LHCN-M2 (cell line): ENCODE measurements around the gene GXYLT2. TPM values are rescaled to one million over a fixed set of nuclear protein-coding genes. Genes with fewer than 3 reads are reported as not detected.

Source experiments
- DNase-seq: peaks from one replicate; pipeline ENCODE4 v3.0.0-alpha.2; 2012; ENCODE audit warnings: low read depth
- total RNA-seq: library from RNA; depleted of rRNA; stranded (reverse); fragments of >200 nt; gene quantifications from 2 replicates; pipeline ENCODE4 v1.2.3, GENCODE V29; 2014

The GXYLT2 gene
- total RNA-seq, 1 experiment from 2014 or later, result 8.3 TPM

- DNase-seq, result no peak
These were observed 44.6 kb downstream of the GXYLT2 start for GRCh38 chr3:72932416-72932815.

GRCh38 chr3:72938471-72939265 lies 50.8 kb downstream of the GXYLT2 start:
- peak; percentile 87 for DNase-seq

- DNase-seq, result no peak
These were observed 53.4 kb downstream of the GXYLT2 start for GRCh38 chr3:72941245-72941644.

GRCh38 chr3:72942427-72942826 lies 54.6 kb downstream of the GXYLT2 start:
- DNase-seq, result no peak

- no peak for DNase-seq
These were observed 56.9 kb downstream of the GXYLT2 start for GRCh38 chr3:72944696-72945095.

GRCh38 chr3:72947715-72948490 lies 60.1 kb downstream of the GXYLT2 start:
- no peak for DNase-seq

GRCh38 chr3:72949016-72949415 lies 61.2 kb downstream of the GXYLT2 start:
- DNase-seq, result no peak

GRCh38 chr3:72950372-72950771 lies 62.5 kb downstream of the GXYLT2 start:
- DNase-seq, result no peak

- DNase-seq, result no peak
These were observed 63.0 kb downstream of the GXYLT2 start for GRCh38 chr3:72950801-72951200.

- DNase-seq, result no peak
These were observed 63.4 kb downstream of the GXYLT2 start for GRCh38 chr3:72951259-72951722.

GRCh38 chr3:72953325-72953956 lies 65.6 kb downstream of the GXYLT2 start:
- peak; percentile 20 for DNase-seq

- no peak for DNase-seq
These were observed 69.5 kb downstream of the GXYLT2 start for GRCh38 chr3:72957297-72957696.

GRCh38 chr3:72959336-72959735 lies 71.5 kb downstream of the GXYLT2 start:
- DNase-seq, result no peak

- DNase-seq, result peak; percentile 48
These were observed 73.1 kb downstream of the GXYLT2 start for GRCh38 chr3:72960812-72961518.

GRCh38 chr3:72961752-72962151 lies 73.9 kb downstream of the GXYLT2 start:
- DNase-seq, result no peak

- no peak for DNase-seq
These were observed 74.5 kb downstream of the GXYLT2 start for GRCh38 chr3:72962317-72962716.

GRCh38 chr3:72964633-72965032 lies 76.8 kb downstream of the GXYLT2 start:
- no peak for DNase-seq

GRCh38 chr3:72968266-72968664 lies 80.4 kb downstream of the GXYLT2 start:
- no peak for DNase-seq

GRCh38 chr3:72969766-72970165 lies 81.9 kb downstream of the GXYLT2 start:
- DNase-seq, result peak; percentile 20

GRCh38 chr3:72970942-72971341 lies 83.1 kb downstream of the GXYLT2 start:
- no peak for DNase-seq

- no peak for DNase-seq
These were observed 84.8 kb downstream of the GXYLT2 start for GRCh38 chr3:72972706-72973030.
